GM12864 (cell line): ENCODE measurements around the gene P3H3.

ENCODE experiments used
- DNase-seq: peaks from one replicate; pipeline ENCODE4 v3.0.0-alpha.2; 2011; ENCODE audit warnings: low read depth
- H3K4me3 ChIP-seq: 2 replicates; pipeline ENCODE4 v1.5.1; 2011; ENCODE audit warnings: mild to moderate bottlenecking, low read depth, low read length, control low read depth
- CTCF ChIP-seq: IDR thresholded peaks from 2 replicates; pipeline ENCODE4 v1.5.1; 2011; ENCODE audit warnings: low read depth, mild to moderate bottlenecking, moderate library complexity, low read length, control low read depth, inconsistent platforms; ENCODE audit errors: missing control alignments

P3H3 gene

GRCh38 chr12:6851921-6852650, 23.9 kb downstream of the P3H3 start, which contains the start of gene USP5:
TSS of gene USP5 (plus strand) at chr12:6852150. CDS start at chr12:6852180, 30 bp downstream.
- peak; percentile 99 for DNase-seq
- TF ChIP-seq CTCF, result no peak
- H3K4me3 ChIP-seq, result peak within 1 kb of the TSS; percentile 83

- peak overlapping the region; percentile 63 for H3K4me3 ChIP-seq
- no peak for TF ChIP-seq CTCF
- DNase-seq, result no peak
Measured at GRCh38 chr12:6852651-6853354, 24.6 kb downstream of the P3H3 start.

GRCh38 chr12:6853626-6854025, 25.4 kb downstream of the P3H3 start:
- TF ChIP-seq CTCF, result no peak
- DNase-seq, result no peak
- H3K4me3 ChIP-seq, result peak overlapping the region; percentile 63; the same call in 1 of the 2 replicates

- H3K4me3 ChIP-seq, result no peak overlapping the region
- TF ChIP-seq CTCF, result no peak
- DNase-seq, result no peak
Measured at GRCh38 chr12:6854036-6854435, 25.8 kb downstream of the P3H3 start.

GRCh38 chr12:6855322-6855721, 27.1 kb downstream of the P3H3 start:
- no peak overlapping the region for H3K4me3 ChIP-seq
- TF ChIP-seq CTCF, result no peak
- no peak for DNase-seq

GRCh38 chr12:6858799-6859198, 30.6 kb downstream of the P3H3 start:
- DNase-seq, result no peak
- TF ChIP-seq CTCF, result no peak
- no peak overlapping the region for H3K4me3 ChIP-seq
